Tibial nerve (tissue), 4 donors: Measurements from ENCODE around the gene SORL1-AS1.

Source experiments
- EP300 ChIP-seq, 2 donors: sonication (generic); formaldehyde crosslinking; IDR thresholded peaks; one replicate each; pipeline ENCODE4 v1.6.1; 2017; ENCODE audit warnings: antibody characterized with exemption in 2 of 2, mild to moderate bottlenecking in 1 of 2
- POLR2A ChIP-seq, 2 donors: fragments of 450-650 bp; IDR thresholded peaks; one replicate each; pipeline ENCODE4 v1.6.1; 2017; ENCODE audit warnings: antibody characterized with exemption in 2 of 2, mild to moderate bottlenecking in 2 of 2, moderate library complexity in 2 of 2
- TF ChIP-seq, protein P1 (sequence below), 5 experiments: fragments of 200-600 bp in 3 of 5; fragments of 450-650 bp in 2 of 5; sonication (generic) in 3 of 5; IDR thresholded peaks; one replicate each; pipeline ENCODE4 v1.5.1; 2016 to 2019; ENCODE audit warnings: antibody characterized with exemption in 5 of 5, mild to moderate bottlenecking in 3 of 5, moderate library complexity in 2 of 5

DNA sequence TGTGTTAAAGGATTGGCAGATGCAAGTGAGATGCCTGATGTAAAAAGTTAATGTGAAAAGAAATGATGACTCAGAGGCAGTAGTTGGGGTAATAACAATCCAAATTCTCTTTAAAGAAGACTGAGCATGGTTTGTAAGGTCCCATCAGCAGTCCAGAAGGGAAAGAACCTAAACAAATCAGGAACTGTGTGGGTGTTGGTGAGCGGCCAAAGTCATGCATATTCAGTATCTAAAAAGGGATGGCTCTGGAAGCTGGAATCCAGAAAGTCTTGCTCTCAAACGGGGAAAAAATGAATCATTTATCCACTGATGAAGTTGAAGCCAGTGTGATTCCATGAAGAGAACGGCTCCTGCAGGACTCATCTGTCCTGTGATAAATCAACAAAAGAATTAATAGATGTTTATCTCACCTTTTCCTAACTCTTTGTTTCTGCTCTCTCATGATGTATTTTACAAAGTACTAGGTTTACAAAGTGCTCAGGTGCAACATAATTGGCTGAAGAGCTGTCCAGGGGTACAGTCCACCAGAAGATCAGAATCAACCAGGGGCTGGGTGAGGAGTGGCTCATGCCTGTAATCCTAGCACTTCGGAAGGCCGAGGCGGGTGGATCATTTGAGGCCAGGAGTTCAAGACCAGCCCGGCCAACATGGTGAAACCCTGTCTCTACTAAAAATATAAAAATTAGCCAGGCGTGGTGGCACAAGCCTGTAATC is 20.5 kb upstream of the SORL1-AS1 start:
- TF ChIP-seq, protein P1, sequence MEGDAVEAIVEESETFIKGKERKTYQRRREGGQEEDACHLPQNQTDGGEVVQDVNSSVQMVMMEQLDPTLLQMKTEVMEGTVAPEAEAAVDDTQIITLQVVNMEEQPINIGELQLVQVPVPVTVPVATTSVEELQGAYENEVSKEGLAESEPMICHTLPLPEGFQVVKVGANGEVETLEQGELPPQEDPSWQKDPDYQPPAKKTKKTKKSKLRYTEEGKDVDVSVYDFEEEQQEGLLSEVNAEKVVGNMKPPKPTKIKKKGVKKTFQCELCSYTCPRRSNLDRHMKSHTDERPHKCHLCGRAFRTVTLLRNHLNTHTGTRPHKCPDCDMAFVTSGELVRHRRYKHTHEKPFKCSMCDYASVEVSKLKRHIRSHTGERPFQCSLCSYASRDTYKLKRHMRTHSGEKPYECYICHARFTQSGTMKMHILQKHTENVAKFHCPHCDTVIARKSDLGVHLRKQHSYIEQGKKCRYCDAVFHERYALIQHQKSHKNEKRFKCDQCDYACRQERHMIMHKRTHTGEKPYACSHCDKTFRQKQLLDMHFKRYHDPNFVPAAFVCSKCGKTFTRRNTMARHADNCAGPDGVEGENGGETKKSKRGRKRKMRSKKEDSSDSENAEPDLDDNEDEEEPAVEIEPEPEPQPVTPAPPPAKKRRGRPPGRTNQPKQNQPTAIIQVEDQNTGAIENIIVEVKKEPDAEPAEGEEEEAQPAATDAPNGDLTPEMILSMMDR (IDR thresholded peaks at IDR 0.05): no peak
- TF ChIP-seq EP300 (IDR thresholded peaks at IDR 0.05) (no peak), POLR2A (IDR thresholded peaks at IDR 0.05) (no peak)
